ENCODE measurements around the gene EFNA1. TPM values are rescaled to one million over a fixed set of nuclear protein-coding genes. Genes with fewer than 3 reads are reported as not detected.

Gene EFNA1
- total RNA-seq, 1 experiment from 2014 or later, result 49.9 TPM

GRCh38 chr1:155125511-155125945, 2.1 kb upstream of the EFNA1 start:
- H3K36me3 ChIP-seq (ENCODE audit: low read depth, low read length), result no peaks in the 10 kb centered on the region
- H3K4me1 ChIP-seq (ENCODE audit: insufficient read depth, low read length), result peaks cover 55% of the 10 kb centered on the region
- no peak overlapping the region for H2AFZ ChIP-seq (ENCODE audit: low read length)
- CTCF ChIA-PET, result interaction anchor here (0.8 to 1.3 kb wide), 2 partner anchors 34 to 42 kb away, joined by 5 read pairs; no protein-coding TSS in a partner anchor
- no TSS peak for BruUV-seq (replicated peaks)
- TF ChIP-seq EZH2 (IDR thresholded peaks at IDR 0.05; ENCODE audit: low read length, unreplicated experiment) (no peak), CTCF (conservative IDR thresholded peaks at IDR 0.05; ENCODE audit: low read depth, low read length) (no peak), EZH2phosphoT487 (IDR thresholded peaks at IDR 0.05; ENCODE audit: borderline replicate concordance, low read length) (no peak)
- H3K9ac ChIP-seq (ENCODE audit: low read length), result no peak overlapping the region
- H3K9me3 ChIP-seq (ENCODE audit: low read length), result no peaks in the 10 kb centered on the region
- 0 out of 2 replicates have a peak overlapping the region, but pooled peaks have one; percentile 85 for H3K4me3 ChIP-seq (ENCODE audit: low read length)
- no peak overlapping the region for H3K27ac ChIP-seq (ENCODE audit: low read length)
- H3K79me2 ChIP-seq (ENCODE audit: low read length), result peaks cover 20% of the 10 kb centered on the region
- no peaks in the 10 kb centered on the region for H3F3A ChIP-seq (ENCODE audit: low read length, unreplicated experiment)
- intact Hi-C loops (cut with micrococcal nuclease), result no loop called here
- DNase-seq (no peak), ATAC-seq (no peak)
- H4K20me1 ChIP-seq (ENCODE audit: low read length), result 0 out of 2 replicates have a peak, but pooled peaks cover 6% of the 10 kb centered on the region
- H3K9me2 ChIP-seq (replicated peaks; ENCODE audit: low read length), result no peaks in the 10 kb centered on the region
- H3K27me3 ChIP-seq (ENCODE audit: low read length), result no peaks in the 10 kb centered on the region
- POLR2A ChIA-PET (ENCODE audit: unreplicated experiment), result interaction anchor here (1.0 kb wide), 1 partner anchor 9 kb away, joined by 4 read pairs; no protein-coding TSS in a partner anchor
- peak overlapping the region; percentile 97 for H3K4me2 ChIP-seq (ENCODE audit: low read length)

GRCh38 chr1:155125946-155126555, 1.6 kb upstream of the EFNA1 start:
- H2AFZ ChIP-seq (ENCODE audit: low read length), result peak overlapping the region; percentile 65
- POLR2A ChIA-PET (ENCODE audit: unreplicated experiment), result interaction anchor here (1.0 kb wide), 1 partner anchor 9 kb away, joined by 4 read pairs; no protein-coding TSS in a partner anchor
- H4K20me1 ChIP-seq (ENCODE audit: low read length), result 0 out of 2 replicates have a peak, but pooled peaks cover 6% of the 10 kb centered on the region
- peaks cover under 1% of the 10 kb centered on the region; the same call in 1 of the 2 replicates for H3K36me3 ChIP-seq (ENCODE audit: low read depth, low read length)
- CTCF ChIA-PET, result interaction anchor here (0.6 to 1.3 kb wide), 3 partner anchors 13 to 41 kb away, joined by 5 to 8 read pairs (median 5); no protein-coding TSS in a partner anchor
- peak overlapping the region; percentile 85 for H3K4me3 ChIP-seq (ENCODE audit: low read length)
- peaks cover 61% of the 10 kb centered on the region for H3K4me1 ChIP-seq (ENCODE audit: insufficient read depth, low read length)
- no peaks in the 10 kb centered on the region for H3F3A ChIP-seq (ENCODE audit: low read length, unreplicated experiment)
- H3K27ac ChIP-seq (ENCODE audit: low read length), result no peak overlapping the region
- H3K9me3 ChIP-seq (ENCODE audit: low read length), result no peaks in the 10 kb centered on the region
- peaks cover 26% of the 10 kb centered on the region for H3K79me2 ChIP-seq (ENCODE audit: low read length)
- intact Hi-C loops (cut with micrococcal nuclease), result no loop called here
- H3K9ac ChIP-seq (ENCODE audit: low read length), result peak overlapping the region; percentile 95
- peak; percentile 10 for DNase-seq
- peak overlapping the region; percentile 97 for H3K4me2 ChIP-seq (ENCODE audit: low read length)
- H3K9me2 ChIP-seq (replicated peaks; ENCODE audit: low read length), result no peaks in the 10 kb centered on the region
- TF ChIP-seq EZH2 (IDR thresholded peaks at IDR 0.05; ENCODE audit: low read length, unreplicated experiment) (no peak), EZH2phosphoT487 (IDR thresholded peaks at IDR 0.05; ENCODE audit: borderline replicate concordance, low read length) (no peak), CTCF (conservative IDR thresholded peaks at IDR 0.05; ENCODE audit: low read depth, low read length) (no peak)
- peak; percentile 0; the same call in 1 of the 2 replicates for ATAC-seq
- BruUV-seq (replicated peaks), result no TSS peak
- no peaks in the 10 kb centered on the region for H3K27me3 ChIP-seq (ENCODE audit: low read length)

Measured in PC-3 (cell line).